Loucy (cell line): Measurements from ENCODE around the gene STRN.

ENCODE experiments used
- CTCF ChIP-seq: fragments of 200-600 bp; sonication (generic); conservative IDR thresholded peaks from 2 replicates; pipeline ENCODE4 v1.5.1; 2014; ENCODE audit warnings: mild to moderate bottlenecking, antibody characterized with exemption, low read length
- EZH2phosphoT487 ChIP-seq: fragments of 200-600 bp; IDR thresholded peaks from 2 replicates; pipeline ENCODE4 v1.6.1; 2018; ENCODE audit warnings: antibody characterized with exemption, mild to moderate bottlenecking, moderate library complexity, borderline replicate concordance

DNA sequence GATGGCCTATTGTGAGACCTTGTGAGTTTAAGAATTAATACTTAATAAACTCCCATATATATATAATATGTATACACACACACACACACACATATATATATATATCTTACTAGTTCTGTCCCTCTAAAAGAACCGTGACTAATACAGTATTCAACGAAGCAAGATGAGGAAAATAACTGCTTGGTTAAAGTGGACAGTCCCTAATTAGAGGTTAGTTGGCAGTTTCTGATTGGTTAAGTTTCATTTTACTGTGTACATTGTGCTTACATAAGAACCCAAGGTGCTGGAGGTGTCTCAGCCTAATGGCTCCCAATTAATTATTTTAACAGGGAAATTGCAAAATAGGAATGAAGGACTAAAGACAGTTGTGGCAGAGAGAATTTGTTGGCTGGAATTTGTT, 132.1 kb downstream of the STRN start:
- no peak for TF ChIP-seq CTCF
- TF ChIP-seq EZH2phosphoT487 = no peak
